Thyroid gland (tissue), 4 donors: ENCODE results near the gene KCNIP1. TPM values are rescaled to one million over a fixed set of nuclear protein-coding genes. Genes with fewer than 3 reads are reported as not detected.

Experiments
- DNase-seq, 2 donors: peaks; one replicate each; pipeline ENCODE4 v3.0.0-alpha.2; 2019
- H3K27ac ChIP-seq, 3 donors: fragments of 200-600 bp; sonication (generic); 1 replicate in 2 of 3; 2 replicates in 1 of 3; pipeline ENCODE4 v1.5.1; 2016 to 2019; ENCODE audit warnings: mild to moderate bottlenecking in 1 of 3, moderate library complexity in 1 of 3
- H3K27me3 ChIP-seq: fragments of 200-600 bp; sonication (generic); one replicate; pipeline ENCODE4 v1.5.1; 2019
- H3K36me3 ChIP-seq, 2 donors: fragments of 200-600 bp; sonication (generic); one replicate each; pipeline ENCODE4 v1.5.1; 2016 to 2019
- H3K4me1 ChIP-seq, 2 donors: fragments of 200-600 bp; sonication (generic); one replicate each; pipeline ENCODE4 v1.5.1; 2017 to 2019
- H3K4me3 ChIP-seq, 3 donors: fragments of 200-600 bp; sonication (generic); replicated peaks in 1 of 3; 1 replicate in 2 of 3; 2 replicates in 1 of 3; pipeline ENCODE4 v1.5.1; 2016; ENCODE audit warnings: mild to moderate bottlenecking in 1 of 3
- H3K9me3 ChIP-seq: fragments of 200-600 bp; sonication (generic); one replicate; pipeline ENCODE4 v1.5.1; 2017
- CTCF ChIP-seq, 6 experiments: fragments of 200-600 bp in 3 of 6; fragments of 450-650 bp in 3 of 6; sonication (generic) in 3 of 6; IDR thresholded peaks; one replicate each; pipeline ENCODE4 v1.5.1; 2016 to 2019; ENCODE audit warnings: antibody characterized with exemption in 6 of 6, mild to moderate bottlenecking in 2 of 6, inconsistent platforms in 1 of 6, moderate library complexity in 1 of 6
- POLR2A ChIP-seq, 2 donors: fragments of 450-650 bp; IDR thresholded peaks; one replicate each; pipeline ENCODE4 v1.6.1; 2017; ENCODE audit warnings: antibody characterized with exemption in 2 of 2, mild to moderate bottlenecking in 2 of 2, moderate library complexity in 1 of 2
- WGBS, 2 donors: methylation state at CpG; one replicate each; pipeline ENCODE4 v1.1.5; 2017; 5-methylcytosine and 5-hydroxymethylcytosine counted together
- intact Hi-C: fragments of 100-400 bp; cut with DNase I; formaldehyde crosslinking; loops from one replicate; pipeline ENCODE4 v1.15.1; 2023
- total RNA-seq, 4 donors: library from RNA; depleted of rRNA; stranded (reverse); fragments of >200 nt; gene quantifications; one replicate each; pipeline ENCODE4 v1.2.3, GENCODE V29; 2016

The KCNIP1 gene
- total RNA-seq, 4 donors from 2014 or later = 0.54 to 1.7 TPM; not detected in 2

- 87 to 93% methylated on average over 7 of the region's 7 CpGs for WGBS, 2 donors
- TF ChIP-seq POLR2A (IDR thresholded peaks at IDR 0.05) (no peak), CTCF (IDR thresholded peaks at IDR 0.05) (no peak)
- peaks cover 0 to 6% of the 10 kb centered on the region in 2 donors for H3K4me1 ChIP-seq
- no peaks in the 10 kb centered on the region for H3K36me3 ChIP-seq
- H3K4me3 ChIP-seq = no peak overlapping the region
- no peak for DNase-seq
- intact Hi-C loops = no loop called here
- H3K9me3 ChIP-seq = no peaks in the 10 kb centered on the region
- H3K27me3 ChIP-seq = no peaks in the 10 kb centered on the region
- no peak overlapping the region for H3K27ac ChIP-seq
Observed at GRCh38 chr5:170493028-170493820, 10.6 kb upstream of the KCNIP1 start.

- no peak for TF ChIP-seq POLR2A (IDR thresholded peaks at IDR 0.05)
- Histone ChIP-seq H3K4me1 (peaks cover 0 to under 1% of the 10 kb centered on the region in 2 donors), H3K4me3 (no peak overlapping the region), H3K27me3 (no peaks in the 10 kb centered on the region), H3K27ac (no peak overlapping the region), H3K36me3 (no peaks in the 10 kb centered on the region), H3K9me3 (no peaks in the 10 kb centered on the region)
- intact Hi-C loops = no loop called here
- DNase-seq = no peak
- WGBS, 2 donors = 87 to 96% methylated on average over 2 of the region's 2 CpGs
Observed at GRCh38 chr5:170494041-170494440, 9.8 kb upstream of the KCNIP1 start.

- intact Hi-C loops = no loop called here
- TF ChIP-seq CTCF (IDR thresholded peaks at IDR 0.05) = no peak
- TF ChIP-seq POLR2A (IDR thresholded peaks at IDR 0.05) = no peak
- H3K27ac ChIP-seq = no peak overlapping the region
- H3K9me3 ChIP-seq = no peaks in the 10 kb centered on the region
- no peak for DNase-seq
- H3K4me1 ChIP-seq = no peaks in the 10 kb centered on the region
- no peaks in the 10 kb centered on the region for H3K36me3 ChIP-seq
- WGBS, 2 donors = 67 to 86% methylated on average over 7 to 8 of the region's 10 CpGs
- H3K4me3 ChIP-seq = no peak overlapping the region
- H3K27me3 ChIP-seq = no peaks in the 10 kb centered on the region
Observed at GRCh38 chr5:170495825-170496661, 7.8 kb upstream of the KCNIP1 start.

GRCh38 chr5:170496662-170497028 lies 7.2 kb upstream of the KCNIP1 start:
- WGBS, 2 donors = 88 to 90% methylated on average over 6 of the region's 6 CpGs
- intact Hi-C loops = no loop called here
- no peak for DNase-seq

More at GRCh38 chr5:170496662-170497028, 7.2 kb upstream of the KCNIP1 start:
- H3K4me1 ChIP-seq = no peaks in the 10 kb centered on the region
- H3K27me3 ChIP-seq = no peaks in the 10 kb centered on the region
- H3K27ac ChIP-seq = no peak overlapping the region
- H3K9me3 ChIP-seq = no peaks in the 10 kb centered on the region
- no peak overlapping the region for H3K4me3 ChIP-seq
- no peaks in the 10 kb centered on the region for H3K36me3 ChIP-seq
- TF ChIP-seq CTCF (IDR thresholded peaks at IDR 0.05) (no peak), POLR2A (IDR thresholded peaks at IDR 0.05) (no peak)
